ENCODE results near the gene ANO4. TPM values are rescaled to one million over a fixed set of nuclear protein-coding genes. Genes with fewer than 3 reads are reported as not detected.

The ANO4 gene
- total and polyA plus RNA-seq, 2 donors, result 1.1 to 3.5 TPM

- 12% methylated on average over 9 of the region's 9 CpGs for WGBS
- Histone ChIP-seq H3K4me1 (ENCODE audit: insufficient read depth) (no peaks in the 10 kb centered on the region), H3K4me3 (ENCODE audit: low read depth, low read length) (peak overlapping the region; percentile 18), H3K27ac (ENCODE audit: low read depth) (no peak overlapping the region), H3K36me3 (ENCODE audit: insufficient read depth) (no peaks in the 10 kb centered on the region)
- DNase-seq (ENCODE audit: extremely low spot score), result no peak
These were observed 711 bp downstream of the ANO4 start for GRCh38 chr12:100795174-100795799.

GRCh38 chr12:100795800-100796179 lies 1.2 kb downstream of the ANO4 start:
- WGBS, result 63% methylated on average over 6 of the region's 6 CpGs

GRCh38 chr12:100796621-100797020 lies 2.0 kb downstream of the ANO4 start:
- no peak for DNase-seq (ENCODE audit: extremely low spot score)
- no peak overlapping the region for H3K4me3 ChIP-seq (ENCODE audit: low read depth, low read length)
- no peak overlapping the region for H3K27ac ChIP-seq (ENCODE audit: low read depth)
- H3K36me3 ChIP-seq (ENCODE audit: insufficient read depth), result no peaks in the 10 kb centered on the region
- no peaks in the 10 kb centered on the region for H3K4me1 ChIP-seq (ENCODE audit: insufficient read depth)
- WGBS, result 62% methylated on average over 3 of the region's 3 CpGs

More at GRCh38 chr12:100795800-100796179, 1.2 kb downstream of the ANO4 start:
- H3K4me1 ChIP-seq (ENCODE audit: insufficient read depth), result no peaks in the 10 kb centered on the region
- no peaks in the 10 kb centered on the region for H3K36me3 ChIP-seq (ENCODE audit: insufficient read depth)
- no peak for DNase-seq (ENCODE audit: extremely low spot score)
- peak overlapping the region; percentile 18 for H3K4me3 ChIP-seq (ENCODE audit: low read depth, low read length)
- no peak overlapping the region for H3K27ac ChIP-seq (ENCODE audit: low read depth)

GRCh38 chr12:100797246-100797645 lies 2.7 kb downstream of the ANO4 start:
- no peaks in the 10 kb centered on the region for H3K4me1 ChIP-seq (ENCODE audit: insufficient read depth)
- 56% methylated on average over 1 of the region's 1 CpG for WGBS
- no peak for DNase-seq (ENCODE audit: extremely low spot score)

GRCh38 chr12:100797786-100798185 lies 3.2 kb downstream of the ANO4 start:
- DNase-seq (ENCODE audit: extremely low spot score), result no peak
- no peak overlapping the region for H3K27ac ChIP-seq (ENCODE audit: low read depth)
- no peaks in the 10 kb centered on the region for H3K4me1 ChIP-seq (ENCODE audit: insufficient read depth)
- H3K36me3 ChIP-seq (ENCODE audit: insufficient read depth), result no peaks in the 10 kb centered on the region
- H3K4me3 ChIP-seq (ENCODE audit: low read depth, low read length), result no peak overlapping the region

More at GRCh38 chr12:100797246-100797645, 2.7 kb downstream of the ANO4 start:
- Histone ChIP-seq H3K27ac (ENCODE audit: low read depth) (no peak overlapping the region), H3K36me3 (ENCODE audit: insufficient read depth) (no peaks in the 10 kb centered on the region), H3K4me3 (ENCODE audit: low read depth, low read length) (no peak overlapping the region)

GRCh38 chr12:100798286-100799160 lies 3.9 kb downstream of the ANO4 start:
- Histone ChIP-seq H3K4me3 (ENCODE audit: low read depth, low read length) (no peak overlapping the region), H3K36me3 (ENCODE audit: insufficient read depth) (no peaks in the 10 kb centered on the region), H3K4me1 (ENCODE audit: insufficient read depth) (no peaks in the 10 kb centered on the region), H3K27ac (ENCODE audit: low read depth) (no peak overlapping the region)
- DNase-seq (ENCODE audit: extremely low spot score), result no peak
- WGBS, result 37% methylated on average over 3 of the region's 3 CpGs

GRCh38 chr12:100799770-100800169 lies 5.2 kb downstream of the ANO4 start:
- no peaks in the 10 kb centered on the region for H3K4me1 ChIP-seq (ENCODE audit: insufficient read depth)
- DNase-seq (ENCODE audit: extremely low spot score), result no peak
- WGBS, result 83% methylated on average over 2 of the region's 2 CpGs
- no peak overlapping the region for H3K4me3 ChIP-seq (ENCODE audit: low read depth, low read length)
- no peak overlapping the region for H3K27ac ChIP-seq (ENCODE audit: low read depth)
- H3K36me3 ChIP-seq (ENCODE audit: insufficient read depth), result no peaks in the 10 kb centered on the region

GRCh38 chr12:100800723-100801122 lies 6.1 kb downstream of the ANO4 start:
- Histone ChIP-seq H3K4me3 (ENCODE audit: low read depth, low read length) (no peak overlapping the region), H3K27ac (ENCODE audit: low read depth) (no peak overlapping the region), H3K4me1 (ENCODE audit: insufficient read depth) (no peaks in the 10 kb centered on the region), H3K36me3 (ENCODE audit: insufficient read depth) (no peaks in the 10 kb centered on the region)
- WGBS, result 90% methylated on average over 1 of the region's 1 CpG
- DNase-seq (ENCODE audit: extremely low spot score), result no peak

GRCh38 chr12:100801320-100801719 lies 6.7 kb downstream of the ANO4 start:
- Histone ChIP-seq H3K4me1 (ENCODE audit: insufficient read depth) (no peaks in the 10 kb centered on the region), H3K4me3 (ENCODE audit: low read depth, low read length) (no peak overlapping the region), H3K27ac (ENCODE audit: low read depth) (no peak overlapping the region), H3K36me3 (ENCODE audit: insufficient read depth) (no peaks in the 10 kb centered on the region)
- 11% methylated on average over 1 of the region's 1 CpG for WGBS
- no peak for DNase-seq (ENCODE audit: extremely low spot score)

- no peaks in the 10 kb centered on the region for H3K36me3 ChIP-seq (ENCODE audit: insufficient read depth)
- 84% methylated on average over 2 of the region's 2 CpGs for WGBS
- H3K4me3 ChIP-seq (ENCODE audit: low read depth, low read length), result no peak overlapping the region
- DNase-seq (ENCODE audit: extremely low spot score), result no peak
- no peak overlapping the region for H3K27ac ChIP-seq (ENCODE audit: low read depth)
- H3K4me1 ChIP-seq (ENCODE audit: insufficient read depth), result no peaks in the 10 kb centered on the region
These were observed 14.2 kb downstream of the ANO4 start for GRCh38 chr12:100808777-100809176.

- Histone ChIP-seq H3K27ac (ENCODE audit: low read depth) (no peak overlapping the region), H3K4me3 (ENCODE audit: low read depth, low read length) (no peak overlapping the region), H3K36me3 (ENCODE audit: insufficient read depth) (no peaks in the 10 kb centered on the region), H3K4me1 (ENCODE audit: insufficient read depth) (no peaks in the 10 kb centered on the region)
- DNase-seq (ENCODE audit: extremely low spot score), result no peak
- 23% methylated on average over 4 of the region's 4 CpGs for WGBS
These were observed 25.7 kb downstream of the ANO4 start for GRCh38 chr12:100820314-100820713.

- no peaks in the 10 kb centered on the region for H3K36me3 ChIP-seq (ENCODE audit: insufficient read depth)
- no peak overlapping the region for H3K4me3 ChIP-seq (ENCODE audit: low read depth, low read length)
- H3K4me1 ChIP-seq (ENCODE audit: insufficient read depth), result no peaks in the 10 kb centered on the region
- DNase-seq (ENCODE audit: extremely low spot score), result no peak
- 21% methylated on average over 1 of the region's 1 CpG for WGBS
- H3K27ac ChIP-seq (ENCODE audit: low read depth), result no peak overlapping the region
These were observed 29.4 kb downstream of the ANO4 start for GRCh38 chr12:100823963-100824362.

GRCh38 chr12:100824476-100824875 lies 29.9 kb downstream of the ANO4 start:
- DNase-seq (ENCODE audit: extremely low spot score), result no peak
- Histone ChIP-seq H3K36me3 (ENCODE audit: insufficient read depth) (no peaks in the 10 kb centered on the region), H3K4me3 (ENCODE audit: low read depth, low read length) (no peak overlapping the region), H3K4me1 (ENCODE audit: insufficient read depth) (no peaks in the 10 kb centered on the region), H3K27ac (ENCODE audit: low read depth) (no peak overlapping the region)
- WGBS, result 57% methylated on average over 3 of the region's 3 CpGs

- H3K4me1 ChIP-seq (ENCODE audit: insufficient read depth), result no peaks in the 10 kb centered on the region
- H3K4me3 ChIP-seq (ENCODE audit: low read depth, low read length), result no peak overlapping the region
- DNase-seq (ENCODE audit: extremely low spot score), result peak; percentile 4
- 8% methylated on average over 4 of the region's 4 CpGs for WGBS
- H3K27ac ChIP-seq (ENCODE audit: low read depth), result no peak overlapping the region
- H3K36me3 ChIP-seq (ENCODE audit: insufficient read depth), result no peaks in the 10 kb centered on the region
These were observed 31.7 kb downstream of the ANO4 start for GRCh38 chr12:100826323-100826722.

Measured in urinary bladder (tissue), 4 donors.